Uterus (tissue), 4 donors: ENCODE data around the gene DMXL2. TPM values are rescaled to one million over a fixed set of nuclear protein-coding genes. Genes with fewer than 3 reads are reported as not detected.

Experiments used
- DNase-seq, 2 donors: peaks; one replicate each; pipeline ENCODE4 v3.0.0-alpha.2; 2019 to 2020
- H3K27ac ChIP-seq, 2 donors: fragments of 200-600 bp; sonication (generic); 1 replicate in 1 of 2; 2 replicates in 1 of 2; pipeline ENCODE4 v1.5.1; 2016 to 2018
- H3K27me3 ChIP-seq, 2 donors: fragments of 200-600 bp; sonication (generic); one replicate each; pipeline ENCODE4 v1.5.1; 2018 to 2019; ENCODE audit warnings: control low read depth in 1 of 2
- H3K36me3 ChIP-seq, 2 donors: fragments of 200-600 bp; sonication (generic); one replicate each; pipeline ENCODE4 v1.5.1; 2019; ENCODE audit warnings: control low read depth in 1 of 2
- H3K4me1 ChIP-seq, 2 donors: fragments of 200-600 bp; sonication (generic); one replicate each; pipeline ENCODE4 v1.5.1; 2018 to 2019; ENCODE audit warnings: control low read depth in 1 of 2
- H3K4me3 ChIP-seq, 2 donors: fragments of 200-600 bp; sonication (generic); 1 replicate in 1 of 2; 2 replicates in 1 of 2; pipeline ENCODE4 v1.5.1; 2018 to 2019; ENCODE audit warnings: mild to moderate bottlenecking in 1 of 2
- H3K9me3 ChIP-seq, 2 donors: fragments of 200-600 bp; sonication (generic); one replicate each; pipeline ENCODE4 v1.5.1; 2019; ENCODE audit warnings: control low read depth in 1 of 2
- CTCF ChIP-seq, 4 experiments: fragments of 200-600 bp in 2 of 4; fragments of 450-650 bp in 2 of 4; sonication (generic) in 2 of 4; IDR thresholded peaks; one replicate each; pipeline ENCODE4 v1.5.1; 2016 to 2019; ENCODE audit warnings: antibody characterized with exemption in 4 of 4, mild to moderate bottlenecking in 2 of 4, moderate library complexity in 1 of 4
- POLR2A ChIP-seq, 2 donors: fragments of 450-650 bp; IDR thresholded peaks; one replicate each; pipeline ENCODE4 v1.6.1; 2016; ENCODE audit warnings: antibody characterized with exemption in 2 of 2, mild to moderate bottlenecking in 1 of 2, moderate library complexity in 1 of 2
- intact Hi-C: fragments of 100-400 bp; cut with DNase I; formaldehyde crosslinking; loops from one replicate; pipeline ENCODE4 v1.15.1; 2023; ENCODE audit warnings: low total_unique reads
- total RNA-seq, 4 donors: library from RNA; depleted of rRNA in 3 of 4; stranded (reverse); fragments of >200 nt in 3 of 4; gene quantifications; one replicate each; pipeline versions ENCODE4 v1.1.0 to v1.2.4, GENCODE V29; 2014 to 2023
- donor health status: DM: yes; HTN: yes; CAD: no.

DMXL2 gene
- total RNA-seq, 4 donors from 2014 or later: 6.9 to 100 (median 26.6) TPM

GRCh38 chr15:51444807-51445206, 177.8 kb downstream of the DMXL2 start:
- Histone ChIP-seq H3K9me3 (no peaks in the 10 kb centered on the region), H3K4me1 (no peaks in the 10 kb centered on the region), H3K27me3 (no peaks in the 10 kb centered on the region), H3K36me3 (no peaks in the 10 kb centered on the region), H3K27ac (no peak overlapping the region), H3K4me3 (no peak overlapping the region)
- TF ChIP-seq POLR2A (IDR thresholded peaks at IDR 0.05) (no peak), CTCF (IDR thresholded peaks at IDR 0.05) (no peak)
- no peak for DNase-seq
- intact Hi-C loops: no loop called here

- TF ChIP-seq CTCF (IDR thresholded peaks at IDR 0.05) (no peak), POLR2A (IDR thresholded peaks at IDR 0.05) (no peak)
- Histone ChIP-seq H3K36me3 (no peaks in the 10 kb centered on the region), H3K4me3 (no peak overlapping the region), H3K9me3 (no peaks in the 10 kb centered on the region), H3K27me3 (no peaks in the 10 kb centered on the region), H3K27ac (no peak overlapping the region), H3K4me1 (no peaks in the 10 kb centered on the region)
- intact Hi-C loops: no loop called here
- DNase-seq: no peak
Observed at GRCh38 chr15:51444112-51444511, 178.5 kb downstream of the DMXL2 start.

DNA sequence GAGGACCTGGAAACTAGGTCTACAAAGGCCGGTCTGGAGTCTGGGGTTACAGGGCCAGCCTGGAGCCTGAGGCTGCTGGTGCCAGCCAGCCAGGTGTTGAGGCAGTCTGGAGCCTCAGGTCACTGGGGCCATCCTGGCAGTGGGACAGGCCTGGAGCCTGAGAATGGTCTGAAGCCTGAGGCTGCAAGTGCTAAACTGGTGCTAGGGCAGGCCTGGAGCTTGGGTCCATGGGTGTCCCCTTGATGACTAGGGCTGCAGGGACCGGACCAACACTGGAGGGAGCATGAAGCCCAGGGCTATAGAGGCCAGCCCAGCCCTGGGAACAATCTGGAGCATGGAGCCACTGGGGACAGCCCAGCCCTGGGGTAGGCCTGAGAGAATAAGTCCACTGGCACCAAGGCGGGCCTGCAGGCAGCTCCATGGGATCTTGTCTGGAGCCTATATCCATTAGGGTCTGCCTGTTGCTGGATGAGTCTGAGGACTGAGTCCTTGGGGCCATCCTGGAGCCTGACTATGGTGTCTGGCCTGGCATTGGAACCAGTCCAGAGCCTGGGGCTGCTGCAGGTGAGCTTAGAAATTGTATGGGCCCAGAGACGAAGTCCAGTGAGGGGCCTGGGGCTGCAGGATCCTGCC, 179.2 kb downstream of the DMXL2 start:
- intact Hi-C loops: no loop called here
- DNase-seq: no peak
- no peak for TF ChIP-seq CTCF (IDR thresholded peaks at IDR 0.05)
- TF ChIP-seq POLR2A (IDR thresholded peaks at IDR 0.05): no peak
- H3K4me3 ChIP-seq: no peak overlapping the region
- H3K27me3 ChIP-seq: no peaks in the 10 kb centered on the region
- no peak overlapping the region for H3K27ac ChIP-seq
- H3K4me1 ChIP-seq: no peaks in the 10 kb centered on the region
- no peaks in the 10 kb centered on the region for H3K9me3 ChIP-seq
- H3K36me3 ChIP-seq: no peaks in the 10 kb centered on the region

- intact Hi-C loops: no loop called here
- no peaks in the 10 kb centered on the region for H3K9me3 ChIP-seq
- DNase-seq: no peak
- H3K36me3 ChIP-seq: no peaks in the 10 kb centered on the region
- no peak overlapping the region for H3K27ac ChIP-seq
- H3K27me3 ChIP-seq: no peaks in the 10 kb centered on the region
- TF ChIP-seq CTCF (IDR thresholded peaks at IDR 0.05) (no peak), POLR2A (IDR thresholded peaks at IDR 0.05) (no peak)
- no peaks in the 10 kb centered on the region for H3K4me1 ChIP-seq
- no peak overlapping the region for H3K4me3 ChIP-seq
Observed at GRCh38 chr15:51438526-51438925, 184.0 kb downstream of the DMXL2 start.

DNA sequence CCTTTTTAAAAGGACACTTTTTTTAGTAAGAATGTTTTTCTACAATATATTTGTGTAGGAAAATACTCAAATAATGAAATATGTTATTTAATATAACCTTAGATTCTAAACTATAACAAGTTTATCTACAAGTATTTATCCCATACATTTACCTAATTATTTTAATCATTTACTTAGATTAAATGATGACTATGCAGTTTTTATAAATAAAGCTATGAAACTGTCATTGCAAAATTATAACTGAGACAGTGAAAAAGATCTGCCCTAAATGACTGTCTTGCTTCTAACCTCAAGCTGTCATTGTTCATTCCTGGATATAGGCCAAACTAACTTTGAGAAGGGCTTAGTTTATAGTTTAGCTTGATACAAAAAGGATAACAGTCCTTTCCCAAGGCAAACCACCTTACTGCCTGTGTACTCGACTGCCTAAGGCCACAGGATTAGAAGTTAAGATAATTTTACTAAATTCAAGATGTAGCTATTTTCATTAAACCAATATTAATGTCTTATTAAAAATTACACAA, 197.0 kb downstream of the DMXL2 start:
- Histone ChIP-seq H3K4me1 (no peaks in the 10 kb centered on the region), H3K36me3 (no peaks in the 10 kb centered on the region), H3K4me3 (no peak overlapping the region), H3K27me3 (no peaks in the 10 kb centered on the region), H3K9me3 (no peaks in the 10 kb centered on the region), H3K27ac (no peak overlapping the region)
- intact Hi-C loops: no loop called here
- no peak for TF ChIP-seq POLR2A (IDR thresholded peaks at IDR 0.05)
- TF ChIP-seq CTCF (IDR thresholded peaks at IDR 0.05): no peak
- DNase-seq: no peak
